Eye (tissue), 1 donor: ENCODE data around the gene EYA4.

Source experiments
- DNase-seq: peaks from one replicate; pipeline ENCODE4 v3.0.0-alpha.2; 2015

EYA4 gene

DNA sequence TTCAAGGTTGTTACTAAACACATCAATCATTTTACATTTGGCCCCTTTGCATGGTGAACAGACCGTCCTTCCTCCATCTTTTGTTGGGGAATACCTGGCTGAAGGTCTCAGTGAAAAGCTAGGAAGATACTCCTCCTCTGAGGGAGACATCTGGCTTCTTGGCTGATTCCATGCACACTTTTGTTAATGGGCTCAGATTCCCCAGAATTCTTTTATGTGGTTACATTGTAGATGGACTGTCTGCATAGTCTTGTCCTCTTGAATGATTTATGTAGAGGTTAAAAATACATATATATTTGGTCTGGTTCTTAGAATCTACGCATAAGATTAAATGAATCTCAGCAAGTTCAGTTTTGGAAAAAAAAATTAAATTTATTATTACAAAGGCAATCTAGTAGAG, 167.0 kb downstream of the EYA4 start:
- no peak for DNase-seq

DNA sequence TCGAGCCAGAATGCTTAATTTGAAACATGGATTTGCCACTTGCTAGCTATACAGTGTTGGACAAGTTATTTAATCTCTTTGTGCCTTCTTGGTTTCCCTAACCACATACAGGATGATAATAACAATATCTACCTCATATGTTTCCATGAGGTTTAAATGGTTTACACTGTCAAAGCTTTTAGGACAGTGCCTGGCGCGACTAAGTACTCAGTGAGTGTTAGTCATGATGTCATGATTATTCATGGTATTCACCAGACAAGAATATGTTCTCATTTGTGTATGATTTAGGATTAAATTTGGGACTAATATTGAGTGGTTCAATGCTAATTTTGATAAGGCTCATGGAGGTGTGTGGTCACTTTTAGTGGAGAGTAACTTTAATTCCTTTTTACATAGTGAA, 167.4 kb downstream of the EYA4 start:
- no peak for DNase-seq

DNA sequence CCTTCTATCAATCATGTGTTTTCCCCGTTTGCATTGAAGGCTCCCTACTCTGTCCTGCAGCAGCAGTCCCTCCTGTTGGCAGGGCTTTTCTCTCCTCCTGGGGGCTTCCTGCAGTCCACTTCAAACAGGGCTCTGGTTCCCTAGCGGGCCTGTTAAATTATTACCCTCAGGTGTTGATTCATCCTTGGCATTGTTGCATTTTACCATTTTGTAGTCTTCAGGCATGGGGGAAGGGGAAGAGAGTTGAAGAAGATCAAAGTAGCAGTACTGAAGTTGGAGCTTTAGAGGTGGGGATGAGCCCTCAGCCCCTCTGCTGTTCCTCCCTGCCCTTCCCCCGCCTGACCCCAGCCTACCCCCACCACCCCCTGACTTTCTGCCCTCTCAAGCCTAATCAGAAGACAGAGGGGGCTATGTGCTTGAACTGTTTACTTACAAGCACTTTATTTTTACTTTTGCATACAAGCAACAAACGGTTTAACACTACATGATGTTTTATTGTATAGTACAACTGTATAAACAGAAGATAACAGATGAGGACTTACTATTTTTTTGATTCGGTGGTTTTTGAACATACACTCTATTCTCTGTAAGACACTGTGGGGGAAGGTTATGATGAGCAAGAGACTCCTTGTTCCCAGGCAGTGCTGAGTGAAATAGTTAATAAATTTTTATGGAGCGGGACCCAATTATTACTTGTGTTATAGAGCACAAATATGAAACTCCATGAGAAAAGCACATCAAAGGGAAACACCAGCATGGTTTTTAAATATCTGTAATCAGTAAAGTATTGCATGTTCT, 169.7 kb downstream of the EYA4 start:
- DNase-seq, result no peak

DNA sequence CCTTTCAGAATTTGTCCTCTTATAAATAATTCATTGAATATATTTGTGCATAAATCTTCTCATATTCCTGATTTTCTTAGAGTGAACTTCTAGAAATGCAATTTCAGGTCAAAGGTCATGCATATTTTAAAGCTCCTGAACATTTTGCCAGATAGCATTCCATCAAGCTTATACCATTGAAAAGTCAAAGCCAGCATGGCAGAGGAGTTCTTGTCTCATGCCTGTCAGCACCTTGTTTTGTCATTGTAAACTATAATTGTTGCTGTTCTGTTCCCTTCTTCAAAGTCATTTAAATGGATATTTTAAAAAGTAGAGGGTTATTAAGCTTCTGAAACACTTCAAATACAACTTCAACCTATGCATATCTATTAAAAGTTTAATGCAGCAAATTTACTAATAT, 170.6 kb downstream of the EYA4 start:
- DNase-seq, result no peak

DNA sequence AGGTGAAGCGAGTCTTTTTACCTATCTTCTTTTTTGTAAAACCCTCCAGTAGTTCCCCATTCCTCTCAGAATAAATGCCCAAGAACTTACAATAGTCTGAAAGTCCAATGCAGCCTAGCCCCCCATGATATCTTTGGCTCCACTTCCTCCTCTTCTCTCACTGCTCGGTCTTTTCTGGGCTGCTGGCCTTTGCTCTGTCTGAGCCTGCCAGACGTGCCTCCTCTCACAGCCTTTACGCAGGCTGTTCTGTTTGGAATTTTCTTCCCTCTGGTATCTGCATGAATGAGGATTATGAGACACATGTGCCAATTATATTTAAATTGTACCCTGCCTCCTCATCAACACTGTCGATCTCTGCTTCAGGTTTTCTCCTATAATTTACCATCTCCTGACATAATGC, 174.1 kb downstream of the EYA4 start:
- DNase-seq, result no peak

DNA sequence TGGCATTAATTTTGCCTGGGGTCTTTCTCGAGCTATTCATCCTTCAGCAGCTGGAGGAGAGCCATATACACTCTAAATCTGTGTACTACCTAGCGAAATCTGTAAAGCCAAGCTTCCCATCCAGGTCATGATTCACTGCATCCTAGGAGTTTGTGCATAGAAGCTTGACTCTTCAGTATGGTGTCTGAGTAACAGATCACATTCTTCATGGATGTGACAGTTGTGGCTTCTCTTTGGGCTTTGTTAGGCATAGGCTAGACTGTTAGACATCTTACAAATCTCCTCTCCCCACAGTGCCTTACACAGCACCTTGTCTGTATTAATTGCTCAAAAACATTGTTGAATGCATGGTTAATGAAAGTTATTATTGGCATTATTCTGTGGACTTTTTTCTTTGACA, 177.0 kb downstream of the EYA4 start:
- DNase-seq, result no peak

DNA sequence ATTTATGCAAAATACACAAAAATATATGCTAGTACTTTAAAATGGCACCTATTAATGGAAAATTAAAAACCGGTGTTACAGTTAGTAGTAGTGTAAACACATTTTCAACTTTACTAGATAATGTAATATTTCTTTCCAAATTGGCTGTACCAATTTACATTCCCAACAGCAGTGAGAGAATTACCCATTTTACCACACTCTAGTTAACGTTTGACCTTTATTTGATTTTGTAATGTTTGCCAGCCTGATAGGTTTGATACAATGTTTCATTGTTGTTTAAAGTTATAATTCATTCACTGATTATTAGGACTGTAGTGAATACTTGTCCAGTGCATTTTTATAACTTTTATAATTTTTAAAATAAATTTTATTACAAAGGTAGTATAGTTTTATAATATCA, 182.1 kb downstream of the EYA4 start:
- DNase-seq, result no peak

DNA sequence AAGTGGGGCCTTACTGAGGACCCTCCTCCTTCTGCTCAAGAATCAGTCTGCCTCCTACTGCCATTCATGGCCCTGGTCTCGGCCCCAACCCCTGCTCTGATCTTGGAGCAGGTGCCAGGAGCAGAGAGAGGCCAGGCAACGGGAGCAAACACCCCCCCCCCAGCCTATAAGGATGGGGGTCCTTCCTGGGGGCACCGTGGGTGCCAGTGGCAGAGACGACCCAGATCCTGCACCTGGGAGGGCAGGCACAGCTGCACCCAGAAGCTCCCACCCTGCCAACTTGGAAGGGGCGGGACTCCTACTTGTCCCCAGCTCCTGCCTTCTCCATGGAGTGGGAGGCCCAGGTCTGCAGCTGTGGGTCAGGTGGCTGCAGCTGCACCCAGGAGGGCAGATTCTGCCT, 183.2 kb downstream of the EYA4 start:
- DNase-seq, result no peak

DNA sequence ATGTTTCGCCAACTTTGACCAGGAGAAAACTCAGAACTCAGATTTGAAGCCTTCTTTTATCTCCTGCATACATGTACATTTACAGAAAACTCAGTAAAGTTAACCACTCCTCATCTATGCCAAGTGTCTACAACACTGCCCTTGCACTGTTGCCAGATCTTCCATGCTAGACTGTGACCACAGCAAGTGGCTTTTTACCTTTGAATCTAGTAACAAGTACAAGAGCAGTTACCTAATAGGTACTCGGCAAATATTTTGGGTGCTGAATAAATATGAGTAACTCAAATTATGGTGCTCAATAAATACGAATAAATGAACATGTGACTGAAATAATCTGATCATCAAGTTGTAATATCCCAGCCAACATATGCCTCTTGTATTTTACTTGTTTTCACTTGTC, 184.9 kb downstream of the EYA4 start:
- DNase-seq, result no peak

DNA sequence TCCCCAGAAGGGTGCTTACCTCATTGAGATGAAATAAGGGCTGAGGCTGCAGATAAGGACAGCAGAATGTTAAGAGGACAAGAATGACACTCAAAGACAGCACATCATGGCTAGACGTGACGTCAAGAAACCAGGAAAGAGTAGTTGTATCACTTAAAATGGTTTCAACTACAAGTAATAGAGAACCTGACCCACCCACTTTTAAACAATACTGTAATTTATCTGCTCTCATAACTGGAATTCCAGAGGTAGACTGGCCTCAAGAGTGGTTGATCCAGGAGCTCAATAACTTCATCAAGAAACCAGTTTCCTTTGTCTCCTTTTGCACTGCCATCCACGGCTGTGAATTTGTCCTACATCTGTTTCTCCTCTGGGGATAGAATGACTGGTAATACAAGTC, 187.1 kb downstream of the EYA4 start:
- no peak for DNase-seq

DNA sequence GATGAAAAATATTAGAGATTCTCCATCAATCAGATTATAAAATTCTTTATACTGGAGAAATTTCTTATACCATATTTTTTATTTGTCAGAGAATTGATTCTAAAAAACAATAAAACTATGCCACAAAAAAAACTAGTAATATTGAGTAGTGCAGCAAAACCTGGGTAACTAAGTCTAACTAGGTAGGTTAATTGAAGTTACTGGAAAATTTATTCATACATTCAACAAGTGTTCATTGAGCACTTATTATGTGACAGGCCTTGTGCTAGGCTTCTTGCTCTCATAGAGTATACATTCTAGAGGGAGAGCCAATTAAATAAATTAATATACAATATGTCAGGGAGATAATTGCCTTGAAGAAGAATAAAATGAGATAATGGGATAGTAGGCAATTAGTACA, 189.4 kb downstream of the EYA4 start:
- no peak for DNase-seq

DNA sequence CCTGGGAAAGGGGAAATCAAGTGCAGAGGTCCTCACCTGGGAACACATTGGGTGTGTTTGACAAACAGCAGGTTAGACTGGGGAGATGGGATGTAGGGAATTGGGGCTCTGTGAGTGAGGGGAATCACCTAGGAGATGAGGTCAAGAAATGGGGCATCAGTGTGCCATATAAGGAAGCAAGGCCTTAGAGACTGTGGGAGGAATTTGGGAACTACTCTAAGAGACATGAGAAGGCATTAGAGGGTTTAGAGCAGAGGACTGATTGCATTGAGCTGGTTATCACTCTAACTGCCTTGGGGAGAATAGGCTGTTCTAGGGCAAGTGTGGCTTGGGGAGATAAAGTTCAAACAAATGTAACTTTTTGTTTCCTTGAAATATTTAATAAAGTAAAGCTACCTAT, 189.9 kb downstream of the EYA4 start:
- no peak for DNase-seq

DNA sequence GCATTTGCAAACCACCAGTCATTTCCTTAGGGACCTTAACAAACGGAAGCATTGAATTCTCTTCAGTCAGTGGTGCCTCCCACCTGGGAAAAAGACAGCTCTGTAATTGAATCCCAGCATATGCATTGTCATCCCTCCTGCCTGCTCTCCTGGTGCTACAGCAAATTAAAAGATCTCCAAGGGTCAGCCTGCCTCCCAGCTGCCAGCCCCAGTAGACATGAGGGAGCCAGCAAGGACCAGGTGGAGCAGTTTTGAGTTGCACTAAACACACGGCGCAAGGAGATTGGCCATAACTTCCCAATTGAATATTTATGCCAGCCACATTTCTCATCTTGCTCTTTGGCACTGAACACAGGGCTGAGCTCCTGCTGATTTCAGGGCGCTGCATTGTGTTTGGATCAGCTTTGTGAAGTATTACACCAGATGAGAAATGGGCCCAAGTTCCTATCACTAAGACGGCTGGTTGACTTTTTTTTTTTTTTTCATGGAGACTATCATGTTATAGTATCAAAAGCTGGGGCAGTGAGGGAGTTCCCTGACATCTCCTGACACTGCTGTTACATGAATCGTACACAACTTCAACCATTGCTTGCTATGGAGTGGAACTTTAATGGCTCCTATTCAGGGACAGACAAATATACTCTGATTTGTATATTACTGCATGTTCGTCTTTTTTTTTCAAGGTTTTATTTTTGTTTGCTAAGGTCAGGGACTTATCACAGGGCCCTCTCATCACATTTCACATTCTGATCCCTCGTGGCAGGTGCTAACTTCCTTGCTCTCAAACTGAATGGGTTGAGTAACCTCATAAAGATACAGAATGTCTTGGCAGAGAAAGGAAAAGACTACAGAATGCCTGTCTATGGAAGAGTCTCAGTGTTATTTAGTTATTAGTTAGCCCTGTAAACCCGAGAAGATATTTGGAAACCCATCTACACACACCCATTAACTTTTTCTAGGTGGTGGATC, 191.1 kb downstream of the EYA4 start:
- DNase-seq, result peak; percentile 38

DNA sequence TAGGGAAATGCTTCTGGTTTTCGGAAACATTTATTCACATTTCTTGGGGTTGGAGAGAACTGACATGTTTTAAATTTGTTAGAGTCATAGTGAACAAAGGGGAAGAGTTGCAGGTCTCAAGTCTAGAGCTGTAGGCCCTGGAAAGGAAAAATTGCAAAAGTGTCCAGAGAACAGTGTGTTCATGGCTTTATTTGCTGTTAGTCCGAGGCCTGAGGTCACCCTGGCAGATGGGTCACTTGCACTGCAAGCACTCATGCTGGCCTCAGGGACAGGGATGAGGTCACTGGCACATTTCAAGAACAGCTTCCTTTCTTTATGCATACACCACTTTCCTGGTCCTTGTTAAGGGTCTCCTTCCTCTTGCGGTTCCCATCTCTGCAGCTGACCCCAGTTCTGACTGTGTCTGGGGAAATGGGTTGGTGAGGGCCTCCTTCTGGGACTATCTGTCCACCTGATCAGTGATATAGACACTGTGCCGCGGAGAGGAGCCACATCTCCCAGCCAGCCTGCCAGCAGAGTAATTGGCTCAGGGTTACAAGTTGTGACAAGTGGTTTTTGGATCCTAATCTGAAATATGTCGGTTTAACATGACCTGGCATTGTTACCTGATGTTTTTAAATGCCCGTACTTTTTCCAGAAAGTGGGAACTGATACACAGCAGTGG, 194.0 kb downstream of the EYA4 start:
- DNase-seq, result no peak

DNA sequence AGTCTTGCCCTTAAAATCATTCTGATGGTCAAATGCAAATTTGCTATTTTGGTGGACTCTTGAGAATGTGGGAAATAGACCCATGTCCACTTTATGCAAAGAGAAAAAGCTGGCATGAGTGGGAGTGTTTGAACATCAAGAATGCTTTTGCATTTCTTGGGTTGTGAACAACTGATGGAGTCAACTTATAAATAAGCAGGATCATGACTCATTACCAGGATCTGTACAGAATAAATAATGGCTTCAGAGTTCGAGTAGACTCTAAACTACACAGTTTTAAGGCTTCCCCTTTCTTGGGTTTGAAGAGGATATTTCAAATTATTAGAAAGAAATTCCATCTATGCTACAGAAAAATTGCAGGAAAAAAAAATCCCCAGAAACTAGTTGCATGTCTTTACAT, 195.5 kb downstream of the EYA4 start:
- DNase-seq, result no peak

DNA sequence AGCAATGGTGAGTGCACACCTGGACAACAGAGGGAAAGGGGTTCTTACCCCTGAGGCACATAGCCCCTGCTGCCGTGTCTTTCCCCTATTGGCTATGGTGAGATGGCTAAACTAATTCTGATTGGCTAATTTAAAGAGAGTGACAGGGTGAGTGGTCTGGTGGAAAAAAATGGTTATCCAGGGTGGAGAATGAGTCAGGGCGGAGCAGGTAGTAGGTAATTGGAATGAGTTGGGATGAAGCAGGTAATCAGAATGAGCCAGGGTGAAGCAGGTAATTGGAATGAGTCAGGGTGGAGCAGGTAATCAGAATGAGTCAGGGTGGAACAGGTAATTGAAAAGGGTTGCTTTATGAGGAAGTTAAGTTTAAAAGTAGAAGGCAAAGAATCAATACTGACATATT, 200.3 kb downstream of the EYA4 start:
- no peak for DNase-seq

DNA sequence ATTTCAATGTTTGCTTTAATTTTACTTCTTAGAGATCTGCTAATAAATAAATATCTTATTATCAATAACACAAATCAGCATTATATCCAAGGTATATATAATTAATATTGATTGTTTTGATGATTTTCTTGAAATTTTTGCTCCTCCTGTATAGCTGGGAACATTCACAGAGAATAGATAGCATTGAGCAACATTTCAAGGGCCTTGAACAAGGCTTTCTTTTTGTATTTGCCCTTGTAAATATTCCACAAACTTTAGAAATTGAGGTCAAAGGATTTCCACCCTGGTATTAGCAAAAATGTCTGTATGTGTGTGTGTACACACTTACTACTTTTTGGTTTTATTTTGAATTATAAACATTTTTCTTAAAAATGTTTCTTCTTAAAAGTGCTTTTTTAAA, 205.6 kb downstream of the EYA4 start:
- no peak for DNase-seq

DNA sequence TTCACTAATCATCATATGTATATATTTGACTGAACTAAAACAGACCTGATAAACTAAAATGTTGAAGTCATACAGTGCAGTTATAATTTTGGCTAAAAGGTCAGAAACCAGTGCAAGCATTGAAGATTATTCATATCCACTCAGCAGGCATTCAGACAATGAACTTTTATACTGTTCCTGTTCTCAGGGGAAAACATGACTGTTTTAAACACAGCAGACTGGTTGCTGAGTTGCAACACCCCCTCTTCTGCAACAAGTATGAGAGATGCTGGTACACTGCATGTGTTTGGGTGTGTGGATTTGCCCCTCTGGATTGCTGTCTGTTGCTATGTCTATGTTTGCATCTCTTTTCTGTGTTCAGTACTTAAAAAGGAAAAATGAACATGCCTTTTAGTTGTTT, 206.8 kb downstream of the EYA4 start:
- DNase-seq, result no peak

DNA sequence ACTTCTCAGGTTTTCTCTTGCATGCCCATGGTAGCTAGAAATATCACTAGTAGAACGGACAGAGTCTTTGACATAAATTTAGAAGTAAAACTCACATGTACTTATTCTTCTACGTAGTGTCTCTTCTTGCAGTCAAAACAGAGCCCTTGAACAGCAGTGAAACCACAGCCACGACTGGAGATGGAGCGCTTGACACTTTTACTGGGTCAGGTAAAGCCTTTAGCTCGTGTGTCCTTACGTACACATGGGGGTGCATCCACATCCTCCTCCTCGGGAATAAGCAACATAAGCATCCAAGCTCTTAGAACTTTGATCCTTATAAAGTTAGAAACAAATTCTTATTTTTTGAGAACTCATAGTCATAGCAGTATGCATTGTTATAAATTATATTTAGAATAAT, 215.3 kb downstream of the EYA4 start:
- DNase-seq, result no peak

DNA sequence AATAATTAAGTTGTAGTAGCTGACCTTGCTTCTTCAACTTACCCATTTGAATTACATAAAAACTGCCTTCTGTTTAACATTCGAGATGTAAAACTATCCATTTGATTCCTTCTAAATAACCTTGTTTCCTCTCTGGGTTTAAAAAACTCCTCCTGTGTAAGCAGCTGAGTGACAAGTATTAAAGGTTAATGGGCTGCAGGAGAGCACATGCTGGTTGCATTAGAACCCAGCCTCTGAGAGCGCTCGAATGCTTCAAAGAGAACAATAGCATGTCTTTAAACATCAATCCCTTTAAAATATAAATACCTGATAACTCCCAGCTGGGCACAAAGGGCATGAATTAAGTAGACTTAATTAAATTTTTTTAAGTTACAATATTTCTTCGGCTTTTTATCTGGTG, 215.8 kb downstream of the EYA4 start:
- peak; percentile 63 for DNase-seq

DNA sequence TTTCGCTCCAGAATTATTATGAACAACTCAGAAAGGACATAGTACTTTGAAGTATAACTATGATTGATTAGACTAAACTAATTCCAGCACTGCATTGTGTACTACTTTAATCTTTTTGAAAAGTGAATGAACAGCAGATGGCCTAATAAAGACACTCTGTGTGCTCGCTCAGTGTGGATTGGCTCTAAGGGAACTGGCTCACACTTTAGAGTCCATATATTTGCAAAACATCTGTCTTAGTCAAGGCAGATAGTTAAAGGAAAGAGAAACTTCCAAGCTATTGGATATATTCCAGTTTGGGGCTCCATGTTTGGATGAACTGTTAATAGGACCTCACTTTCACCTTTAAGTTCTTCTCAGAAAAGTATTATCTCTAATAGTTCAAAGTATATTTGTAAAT, 218.9 kb downstream of the EYA4 start:
- DNase-seq, result peak; percentile 17

DNA sequence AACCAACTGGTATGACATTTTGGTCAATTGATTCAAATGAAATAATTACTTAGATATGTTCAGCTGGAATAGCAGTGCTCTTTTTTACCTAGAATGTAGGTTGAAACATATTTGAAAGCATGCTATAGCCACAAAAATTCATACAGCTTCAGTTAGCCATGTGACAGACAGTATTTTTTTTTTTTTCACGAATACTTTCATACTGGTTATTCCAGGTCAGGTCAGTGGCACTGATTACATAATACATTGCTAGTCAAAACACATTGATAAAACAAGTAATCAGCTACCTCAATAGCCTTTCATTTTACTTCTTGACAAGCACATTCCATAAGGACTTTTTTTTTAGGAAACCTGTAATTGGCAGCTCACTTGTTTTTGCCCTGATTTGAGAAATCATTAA, 222.6 kb downstream of the EYA4 start:
- no peak for DNase-seq

DNA sequence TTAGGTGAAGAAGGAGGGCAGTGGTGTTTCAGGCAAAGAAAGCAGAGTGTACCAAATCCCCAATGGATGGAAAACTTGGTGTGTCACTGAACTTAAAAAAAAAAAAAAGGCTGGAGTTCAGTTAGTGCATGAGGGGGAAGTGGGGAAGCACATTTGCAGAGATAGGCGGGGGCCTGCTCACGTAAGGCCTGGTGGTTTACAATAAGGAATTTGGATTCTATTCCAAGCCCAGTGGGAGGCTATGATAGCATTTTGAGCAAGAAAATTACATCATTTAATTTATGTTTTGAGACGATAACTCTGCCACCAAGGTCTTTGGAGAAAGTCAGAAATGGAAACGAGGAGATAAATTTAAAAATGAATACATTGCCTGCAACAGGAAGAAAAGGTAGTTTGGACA, 225.5 kb downstream of the EYA4 start:
- no peak for DNase-seq
